Measurements from ENCODE around the gene NOX5. TPM values are rescaled to one million over a fixed set of nuclear protein-coding genes. Genes with fewer than 3 reads are reported as not detected.
A peak's percentile ranks its signal among the peaks of the same experiment; 100 is the strongest.

The NOX5 gene
- total RNA-seq, 4 donors from 2014 or later, result 1.6 TPM; not detected in 3

GRCh38 chr15:68990992-68991500 is 23.4 kb upstream of the NOX5 start:
- Histone ChIP-seq H3K27me3 (peaks cover 10% of the 10 kb centered on the region), H3K27ac (no peak overlapping the region), H3K9me3 (no peaks in the 10 kb centered on the region), H3K4me3 (no peak overlapping the region), H3K4me1 (peaks cover 12% of the 10 kb centered on the region), H3K36me3 (no peaks in the 10 kb centered on the region)
- 83% methylated on average over 5 of the region's 5 CpGs for WGBS
- TF ChIP-seq EP300 (IDR thresholded peaks at IDR 0.05) (no peak), POLR2A (IDR thresholded peaks at IDR 0.05) (no peak), POLR2AphosphoS5 (IDR thresholded peaks at IDR 0.05) (no peak)
- TF ChIP-seq, protein P1, sequence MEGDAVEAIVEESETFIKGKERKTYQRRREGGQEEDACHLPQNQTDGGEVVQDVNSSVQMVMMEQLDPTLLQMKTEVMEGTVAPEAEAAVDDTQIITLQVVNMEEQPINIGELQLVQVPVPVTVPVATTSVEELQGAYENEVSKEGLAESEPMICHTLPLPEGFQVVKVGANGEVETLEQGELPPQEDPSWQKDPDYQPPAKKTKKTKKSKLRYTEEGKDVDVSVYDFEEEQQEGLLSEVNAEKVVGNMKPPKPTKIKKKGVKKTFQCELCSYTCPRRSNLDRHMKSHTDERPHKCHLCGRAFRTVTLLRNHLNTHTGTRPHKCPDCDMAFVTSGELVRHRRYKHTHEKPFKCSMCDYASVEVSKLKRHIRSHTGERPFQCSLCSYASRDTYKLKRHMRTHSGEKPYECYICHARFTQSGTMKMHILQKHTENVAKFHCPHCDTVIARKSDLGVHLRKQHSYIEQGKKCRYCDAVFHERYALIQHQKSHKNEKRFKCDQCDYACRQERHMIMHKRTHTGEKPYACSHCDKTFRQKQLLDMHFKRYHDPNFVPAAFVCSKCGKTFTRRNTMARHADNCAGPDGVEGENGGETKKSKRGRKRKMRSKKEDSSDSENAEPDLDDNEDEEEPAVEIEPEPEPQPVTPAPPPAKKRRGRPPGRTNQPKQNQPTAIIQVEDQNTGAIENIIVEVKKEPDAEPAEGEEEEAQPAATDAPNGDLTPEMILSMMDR (IDR thresholded peaks at IDR 0.05), result no peak
- DNase-seq (ENCODE audit: low spot score in 2 of 2), result peak in 1 of 2 donors; percentile 65

DNA sequence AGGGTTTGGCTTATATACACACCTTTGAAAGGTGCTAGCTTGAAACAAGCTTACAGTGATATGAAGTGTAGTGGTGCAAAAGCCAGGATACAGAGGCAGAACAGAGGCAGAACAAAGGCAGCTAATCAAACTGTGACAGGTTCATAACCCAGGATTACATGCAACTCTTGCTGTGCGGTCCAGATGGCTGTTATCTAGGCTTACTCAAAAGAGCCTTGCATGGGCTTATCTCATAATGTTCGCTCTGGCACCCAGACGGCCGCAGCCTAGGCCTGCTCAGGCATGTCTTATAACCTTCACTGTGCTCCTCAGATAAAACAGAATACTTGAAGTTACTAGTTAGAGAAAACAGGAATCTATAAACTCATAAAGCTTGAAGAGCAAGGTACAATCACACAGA is 22.8 kb upstream of the NOX5 start:
- Histone ChIP-seq H3K36me3 (no peaks in the 10 kb centered on the region), H3K9me3 (no peaks in the 10 kb centered on the region), H3K4me1 (peaks cover 12% of the 10 kb centered on the region), H3K4me3 (no peak overlapping the region), H3K27ac (no peak overlapping the region), H3K27me3 (peaks cover 10% of the 10 kb centered on the region)
- DNase-seq (ENCODE audit: low spot score in 2 of 2), result peak in 1 of 2 donors; percentile 38
- TF ChIP-seq POLR2AphosphoS5 (IDR thresholded peaks at IDR 0.05) (no peak), POLR2A (IDR thresholded peaks at IDR 0.05) (no peak), EP300 (IDR thresholded peaks at IDR 0.05) (no peak)
- TF ChIP-seq, protein P1 (IDR thresholded peaks at IDR 0.05), result no peak
- 78% methylated on average over 4 of the region's 4 CpGs for WGBS

DNA sequence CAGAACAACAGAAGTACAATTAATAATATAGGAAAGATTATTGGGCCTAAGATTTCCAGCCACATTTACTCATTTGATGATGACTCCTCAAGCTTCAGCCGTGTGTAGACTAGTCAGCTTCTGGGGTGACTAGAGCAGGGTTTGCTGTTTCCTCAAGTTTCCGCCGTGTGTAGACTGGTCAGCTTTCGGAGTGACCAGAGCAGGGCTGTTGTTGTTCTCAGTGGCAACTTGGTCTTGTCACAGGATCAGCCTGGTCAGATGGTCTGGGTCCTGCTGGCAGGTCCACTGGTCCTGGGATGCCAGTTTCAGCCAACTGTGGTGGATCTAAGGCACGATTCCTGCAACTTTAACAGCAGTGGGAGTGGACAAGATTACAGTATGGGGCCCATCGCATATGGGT is 21.8 kb upstream of the NOX5 start:
- no peak overlapping the region for H3K27ac ChIP-seq
- WGBS, result 97% methylated on average over 6 of the region's 6 CpGs
- no peak overlapping the region for H3K4me3 ChIP-seq
- H3K4me1 ChIP-seq, result peaks cover 12% of the 10 kb centered on the region
- TF ChIP-seq POLR2AphosphoS5 (IDR thresholded peaks at IDR 0.05), result no peak
- TF ChIP-seq, protein P1 (IDR thresholded peaks at IDR 0.05), result no peak
- TF ChIP-seq EP300 (IDR thresholded peaks at IDR 0.05), result no peak
- TF ChIP-seq POLR2A (IDR thresholded peaks at IDR 0.05), result no peak
- H3K27me3 ChIP-seq, result peaks cover 10% of the 10 kb centered on the region
- no peaks in the 10 kb centered on the region for H3K9me3 ChIP-seq
- H3K36me3 ChIP-seq, result no peaks in the 10 kb centered on the region
- DNase-seq (ENCODE audit: low spot score in 2 of 2), result peak in 1 of 2 donors; percentile 48

- H3K4me1 ChIP-seq, result peaks cover 13% of the 10 kb centered on the region
- no peak for TF ChIP-seq POLR2AphosphoS5 (IDR thresholded peaks at IDR 0.05)
- TF ChIP-seq EP300 (IDR thresholded peaks at IDR 0.05), result no peak
- no peak for TF ChIP-seq POLR2A (IDR thresholded peaks at IDR 0.05)
- TF ChIP-seq, protein P1 (IDR thresholded peaks at IDR 0.05), result no peak
- no peaks in the 10 kb centered on the region for H3K9me3 ChIP-seq
- WGBS, result 93% methylated on average over 6 of the region's 6 CpGs
- H3K36me3 ChIP-seq, result no peaks in the 10 kb centered on the region
- H3K27ac ChIP-seq, result no peak overlapping the region
- peaks cover 10% of the 10 kb centered on the region for H3K27me3 ChIP-seq
- DNase-seq (ENCODE audit: low spot score in 2 of 2), result peak in 1 of 2 donors; percentile 31
- H3K4me3 ChIP-seq, result no peak overlapping the region
These were observed 21.2 kb upstream of the NOX5 start for GRCh38 chr15:68993276-68993675.

- Histone ChIP-seq H3K36me3 (no peaks in the 10 kb centered on the region), H3K27ac (no peak overlapping the region), H3K4me3 (no peak overlapping the region), H3K4me1 (peaks cover 17% of the 10 kb centered on the region), H3K27me3 (peaks cover 1% of the 10 kb centered on the region), H3K9me3 (no peaks in the 10 kb centered on the region)
- peak in 1 of 2 donors; percentile 34 for DNase-seq (ENCODE audit: low spot score in 2 of 2)
- TF ChIP-seq POLR2AphosphoS5 (IDR thresholded peaks at IDR 0.05) (no peak), EP300 (IDR thresholded peaks at IDR 0.05) (no peak), POLR2A (IDR thresholded peaks at IDR 0.05) (no peak)
- TF ChIP-seq, protein P1 (IDR thresholded peaks at IDR 0.05), result no peak
- WGBS, result 71% methylated on average over 1 of the region's 2 CpGs
These were observed 20.3 kb upstream of the NOX5 start for GRCh38 chr15:68994149-68994548.
